ENCODE results near the gene SLC4A1.

- TF ChIP-seq CTCF (IDR thresholded peaks at IDR 0.05 in 8 of 11, conservative IDR thresholded peaks at IDR 0.05 in 3 of 11) (no peak), POLR2A (IDR thresholded peaks at IDR 0.05) (no peak)
Measured at GRCh38 chr17:44258811-44259351, 9.1 kb downstream of the SLC4A1 start.

All from spleen (tissue), 7 donors.